LNCAP (cell line): Measurements from ENCODE around the gene GLT8D2.

Experiments
- TF ChIP-seq, protein P1 (sequence below): fragments of 450-650 bp; IDR thresholded peaks from 2 replicates; pipeline ENCODE4 v1.5.1; 2017; ENCODE audit warnings: mild to moderate bottlenecking

Gene GLT8D2

DNA sequence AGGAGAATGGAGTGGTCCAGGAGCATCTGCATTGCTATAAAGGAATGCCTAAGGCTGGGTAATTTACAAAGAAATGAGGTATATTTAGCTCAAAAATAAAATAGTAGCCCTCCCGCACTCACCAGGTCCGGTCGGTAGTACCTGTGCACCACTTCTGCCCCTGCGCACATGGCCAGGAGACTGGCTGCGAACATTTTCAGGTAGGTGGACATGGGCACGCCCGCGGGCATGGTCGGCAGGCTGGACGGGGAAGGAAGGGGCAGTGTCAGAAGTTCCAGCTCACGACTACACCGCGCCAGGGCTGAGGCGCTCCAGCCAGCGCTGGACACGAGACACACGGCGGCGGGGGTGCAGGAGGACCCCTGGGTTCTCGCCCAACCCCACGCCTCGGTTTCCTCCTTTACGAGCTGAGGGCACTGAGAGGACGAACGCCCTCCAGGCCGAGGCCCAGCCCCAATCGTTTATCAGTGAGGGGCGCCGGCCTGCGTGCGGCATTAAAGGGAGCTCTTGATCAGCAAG lies 93.4 kb downstream of the GLT8D2 start:
- TF ChIP-seq, protein P1, sequence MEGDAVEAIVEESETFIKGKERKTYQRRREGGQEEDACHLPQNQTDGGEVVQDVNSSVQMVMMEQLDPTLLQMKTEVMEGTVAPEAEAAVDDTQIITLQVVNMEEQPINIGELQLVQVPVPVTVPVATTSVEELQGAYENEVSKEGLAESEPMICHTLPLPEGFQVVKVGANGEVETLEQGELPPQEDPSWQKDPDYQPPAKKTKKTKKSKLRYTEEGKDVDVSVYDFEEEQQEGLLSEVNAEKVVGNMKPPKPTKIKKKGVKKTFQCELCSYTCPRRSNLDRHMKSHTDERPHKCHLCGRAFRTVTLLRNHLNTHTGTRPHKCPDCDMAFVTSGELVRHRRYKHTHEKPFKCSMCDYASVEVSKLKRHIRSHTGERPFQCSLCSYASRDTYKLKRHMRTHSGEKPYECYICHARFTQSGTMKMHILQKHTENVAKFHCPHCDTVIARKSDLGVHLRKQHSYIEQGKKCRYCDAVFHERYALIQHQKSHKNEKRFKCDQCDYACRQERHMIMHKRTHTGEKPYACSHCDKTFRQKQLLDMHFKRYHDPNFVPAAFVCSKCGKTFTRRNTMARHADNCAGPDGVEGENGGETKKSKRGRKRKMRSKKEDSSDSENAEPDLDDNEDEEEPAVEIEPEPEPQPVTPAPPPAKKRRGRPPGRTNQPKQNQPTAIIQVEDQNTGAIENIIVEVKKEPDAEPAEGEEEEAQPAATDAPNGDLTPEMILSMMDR = no peak

DNA sequence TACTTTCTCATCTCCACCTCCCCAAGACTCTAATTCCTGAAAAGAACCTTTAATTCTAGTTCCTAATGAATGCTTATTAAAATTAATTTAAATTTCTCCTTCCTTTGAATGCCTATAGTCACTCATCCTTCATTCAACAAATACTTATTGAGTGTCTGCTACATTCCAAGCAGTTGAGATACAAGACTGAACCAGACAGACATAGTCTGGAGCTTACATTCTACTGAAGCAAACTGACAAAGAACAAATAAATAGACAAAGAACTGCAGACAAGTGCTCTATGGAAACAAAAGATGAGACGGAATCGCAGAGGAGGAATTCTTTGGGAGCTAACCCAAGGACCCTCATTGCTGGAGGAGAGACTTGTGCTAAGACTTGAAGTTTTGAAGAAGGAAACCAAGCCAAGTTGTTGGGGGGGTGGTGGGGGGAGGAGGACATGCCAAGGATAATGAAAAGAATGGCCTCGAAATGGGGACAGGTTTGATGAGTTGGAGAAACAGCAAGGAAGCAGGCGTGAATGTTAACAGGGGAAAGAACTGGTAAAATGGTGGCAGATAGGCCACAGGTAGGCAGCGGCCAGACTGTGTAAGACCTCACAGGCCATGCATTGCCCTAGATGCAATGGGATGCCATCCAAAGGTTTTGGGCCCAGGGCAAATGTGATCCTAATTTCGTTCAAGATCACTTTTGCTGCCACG lies 94.0 kb downstream of the GLT8D2 start:
- TF ChIP-seq, protein P1 = no peak

DNA sequence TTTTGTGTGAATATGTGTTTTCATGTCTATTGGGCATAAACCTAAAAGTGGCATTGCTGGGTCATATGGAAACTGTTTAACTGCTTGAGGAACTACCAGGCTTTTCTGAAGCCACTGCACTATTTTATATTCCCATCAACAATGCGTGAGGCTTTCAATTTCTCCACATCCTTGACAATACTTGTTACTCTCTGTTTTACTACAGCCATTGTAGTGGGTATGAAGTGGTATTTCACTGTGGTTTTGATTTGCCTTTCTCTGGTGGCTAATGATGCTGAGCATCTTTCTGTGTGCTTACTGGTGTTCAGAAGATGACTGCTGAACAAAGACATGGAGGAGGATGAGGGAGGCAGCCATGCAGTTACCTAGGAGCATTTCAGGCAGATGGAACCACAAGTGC lies 97.5 kb downstream of the GLT8D2 start:
- TF ChIP-seq, protein P1 = no peak

DNA sequence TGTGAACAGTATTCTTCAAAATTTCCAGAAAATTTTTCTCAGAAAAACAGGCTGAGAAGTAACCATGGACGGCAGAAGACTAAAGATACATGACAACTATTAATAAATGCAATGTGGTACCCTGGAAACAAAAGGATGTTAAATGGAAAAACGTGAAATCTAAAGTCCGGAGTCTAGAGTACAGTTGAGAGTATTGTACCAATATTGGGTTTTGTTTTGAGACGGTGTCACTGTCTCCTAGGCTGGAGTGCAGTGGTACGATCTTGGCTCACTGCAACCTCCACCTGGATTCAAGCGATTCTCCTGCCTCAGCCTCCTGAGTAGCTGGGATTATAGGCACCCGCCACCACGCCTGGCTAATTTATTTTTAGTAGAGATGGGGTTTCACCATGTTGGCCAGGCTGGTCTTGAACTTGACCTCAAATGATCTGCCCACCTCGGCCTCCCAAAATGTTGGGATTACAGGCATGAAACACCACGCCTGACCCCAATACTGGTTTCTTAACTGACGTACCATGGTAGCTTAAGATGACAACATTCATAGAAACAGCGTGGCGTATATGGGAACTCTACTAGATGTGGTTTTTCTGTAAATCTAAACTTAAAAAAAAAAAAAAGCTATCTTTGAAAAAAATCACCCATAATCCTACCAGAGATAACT lies 101.1 kb downstream of the GLT8D2 start:
- TF ChIP-seq, protein P1 = no peak

DNA sequence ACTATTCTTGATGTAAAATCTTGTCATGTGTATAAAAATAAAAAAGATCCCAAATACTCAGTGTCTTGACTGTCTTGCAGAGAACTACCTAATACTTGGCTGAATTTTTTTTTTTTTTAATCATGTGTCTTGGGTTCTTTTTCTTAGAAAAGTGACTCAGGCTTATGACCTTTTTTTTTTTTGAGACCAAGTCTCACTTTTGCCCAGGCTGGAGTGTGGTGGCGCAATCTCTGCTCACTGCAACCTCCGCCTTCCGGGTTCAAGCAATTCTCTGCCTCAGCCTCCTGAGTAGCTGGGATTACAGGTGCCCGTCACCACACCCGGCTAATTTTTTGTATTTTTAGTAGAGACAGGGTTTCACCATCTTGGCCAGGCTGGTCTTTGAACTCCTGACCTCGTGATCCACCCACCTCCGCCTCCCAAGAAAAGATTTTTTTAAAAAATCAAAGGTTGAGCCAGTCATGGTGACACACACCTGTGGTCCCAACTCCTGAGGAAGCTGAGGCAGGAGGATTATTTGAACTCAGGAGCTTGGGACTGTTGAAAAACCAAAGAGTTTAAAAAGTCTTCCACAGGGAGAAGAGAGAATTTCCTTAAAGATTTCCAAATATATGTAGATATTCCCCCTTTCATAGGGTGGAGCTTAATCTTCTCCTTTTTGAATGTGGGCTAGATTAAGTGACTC lies 102.0 kb downstream of the GLT8D2 start:
- TF ChIP-seq, protein P1 = no peak

DNA sequence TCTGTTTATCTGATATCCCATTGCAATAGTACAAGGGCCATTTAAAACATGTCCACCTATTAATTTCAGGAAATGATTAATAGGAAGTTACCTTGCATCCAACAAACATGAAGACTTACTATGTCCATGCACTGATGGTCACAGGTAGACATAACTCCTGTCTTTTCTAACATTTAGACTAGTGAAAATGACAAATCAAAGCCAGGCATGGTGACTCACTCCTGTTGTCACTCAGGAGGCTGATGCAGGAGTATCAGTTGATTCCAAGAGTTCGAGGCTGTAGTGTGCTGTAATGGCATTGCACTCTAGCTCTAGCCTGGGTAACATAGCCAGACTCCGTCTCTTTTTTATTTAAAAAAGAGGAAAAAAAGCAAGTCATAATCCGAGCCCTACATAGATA lies 105.0 kb downstream of the GLT8D2 start:
- TF ChIP-seq, protein P1 = no peak
